SW 1271 (cell line): ENCODE measurements around the gene FOXN1.

Experiments
- DNase-seq, 2 experiments: peaks; one replicate each; lab custom pipeline; 2025; lab: John Stamatoyannopoulos, UW

The FOXN1 gene

GRCh38 chr17:28547623-28548416, 41.7 kb downstream of the FOXN1 start:
- peak in 1 of 2 experiments; percentile 67 for DNase-seq

DNA sequence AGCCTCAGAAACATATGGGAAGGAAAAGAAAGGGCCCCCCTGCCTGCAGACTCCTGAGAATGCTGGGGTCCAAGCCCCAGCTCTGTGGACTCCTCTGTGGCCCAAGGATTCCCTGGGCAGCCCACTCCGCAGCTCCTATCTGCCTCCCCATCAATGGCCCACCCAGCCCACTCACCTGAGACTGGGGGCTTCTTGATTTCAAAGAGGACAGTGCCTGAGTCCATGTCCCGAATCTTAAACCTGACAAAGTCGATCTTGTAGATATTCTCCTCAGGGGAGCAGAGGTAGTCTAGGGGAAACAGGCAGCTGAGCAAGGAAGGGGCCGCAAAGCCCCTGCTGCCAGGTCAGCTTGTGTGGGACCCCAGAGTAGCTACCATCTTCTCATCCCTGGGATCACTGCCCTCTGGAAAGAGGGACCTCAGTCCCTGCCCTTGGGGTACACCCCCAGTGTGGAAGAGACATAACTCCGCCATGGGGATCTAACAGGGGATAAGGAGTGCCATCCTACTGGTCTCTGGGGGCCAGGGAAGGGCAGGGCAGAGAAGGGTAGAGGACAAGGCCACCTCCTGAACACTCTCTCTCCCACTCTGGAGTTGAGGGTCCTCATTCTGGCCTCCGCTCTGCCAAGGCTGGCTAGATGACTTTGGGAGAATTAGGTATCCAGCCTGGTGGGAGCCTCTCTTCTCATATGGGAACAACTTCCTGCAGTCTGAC, 42.4 kb downstream of the FOXN1 start:
- no peak for DNase-seq

- no peak for DNase-seq
These were observed 43.3 kb downstream of the FOXN1 start for GRCh38 chr17:28549236-28550132.

DNA sequence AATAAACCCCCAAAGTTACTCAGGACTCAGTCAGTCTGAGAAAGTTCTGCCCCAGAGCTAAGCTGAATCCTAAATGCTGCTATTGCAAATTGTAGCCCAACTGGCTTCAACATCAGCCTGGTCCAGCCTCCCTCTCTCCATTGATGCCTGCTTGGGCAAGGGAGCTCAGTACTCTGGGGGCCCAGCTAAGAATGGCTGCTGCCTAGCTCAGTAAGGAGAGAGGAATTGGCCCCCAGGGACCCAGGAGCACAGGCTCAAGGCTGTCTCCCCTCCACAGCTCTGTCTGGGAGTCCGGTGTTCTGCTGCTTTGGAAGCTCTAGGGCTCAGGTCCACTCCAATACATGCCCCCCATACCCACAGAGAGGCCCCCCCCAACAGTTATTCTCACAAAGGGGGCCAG, 44.7 kb downstream of the FOXN1 start:
- no peak for DNase-seq

DNA sequence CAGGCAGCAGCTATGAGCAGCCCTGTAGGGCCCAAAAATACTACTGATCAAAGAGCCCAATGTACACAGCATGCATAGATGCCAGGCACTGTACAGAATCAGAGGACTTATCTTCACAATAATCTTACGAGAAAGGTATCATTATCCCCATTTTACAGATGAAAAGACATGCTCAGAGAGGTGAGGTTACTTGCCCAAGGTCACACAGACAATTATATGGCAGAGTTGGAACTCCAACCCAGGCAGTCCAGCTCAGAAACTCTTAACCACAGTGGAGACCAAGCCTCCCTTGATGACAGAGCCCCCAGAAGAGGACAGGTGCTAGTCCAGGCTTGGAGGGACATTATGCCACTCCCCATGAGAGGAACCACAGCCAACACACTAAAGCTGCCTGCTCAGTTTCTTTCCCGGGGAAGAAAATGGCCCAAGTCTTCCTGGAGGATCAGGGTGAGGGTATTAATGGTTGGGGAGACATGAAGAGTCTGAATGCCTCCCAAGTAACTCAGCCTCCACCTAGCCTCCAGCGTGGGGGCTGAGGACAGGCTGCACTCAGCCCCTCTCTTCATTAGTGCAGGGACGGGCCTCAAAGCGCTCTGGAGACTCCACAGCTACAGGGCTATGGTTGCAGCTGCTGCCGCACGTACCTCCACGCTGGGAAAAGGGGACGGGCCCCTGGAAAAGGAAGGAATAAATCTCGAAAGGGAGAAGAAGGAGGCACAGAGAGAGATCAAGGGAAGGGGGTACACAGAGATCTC, 45.5 kb downstream of the FOXN1 start:
- no peak for DNase-seq

GRCh38 chr17:28552176-28552999, 46.2 kb downstream of the FOXN1 start, which contains the start of gene UNC119:
TSS of gene UNC119 (minus strand) at chr17:28552624. CDS start at chr17:28552557, 67 bp downstream.
- peak in 1 of 2 experiments; percentile 62 for DNase-seq

DNA sequence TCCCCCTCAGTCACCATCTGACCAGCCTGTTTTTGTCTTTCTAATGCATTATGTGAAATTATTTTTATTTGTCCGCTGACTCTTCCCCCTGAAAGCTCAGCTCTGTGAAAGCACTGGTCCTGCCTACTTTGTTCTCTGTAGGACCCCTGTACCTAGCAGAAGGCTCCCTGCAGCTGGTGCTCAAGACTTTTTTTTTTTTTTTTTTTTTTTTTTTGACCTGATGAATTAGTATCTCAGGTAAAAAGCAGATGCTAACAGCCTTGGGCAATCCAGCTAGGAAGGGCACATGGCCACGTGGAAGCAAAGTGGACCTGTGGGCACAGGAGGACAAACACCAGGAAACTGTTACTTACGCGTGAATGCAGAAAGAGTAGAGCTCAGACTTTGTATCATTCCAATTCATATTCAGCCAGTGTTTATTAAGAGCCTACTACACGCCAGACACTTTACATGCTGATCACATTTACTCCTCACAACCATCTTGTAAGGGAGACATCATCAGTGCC, 46.9 kb downstream of the FOXN1 start:
- no peak for DNase-seq

- DNase-seq = no peak
These were observed 48.4 kb downstream of the FOXN1 start for GRCh38 chr17:28554565-28554964.

- DNase-seq = no peak
These were observed 48.9 kb downstream of the FOXN1 start for GRCh38 chr17:28555022-28555421.

DNA sequence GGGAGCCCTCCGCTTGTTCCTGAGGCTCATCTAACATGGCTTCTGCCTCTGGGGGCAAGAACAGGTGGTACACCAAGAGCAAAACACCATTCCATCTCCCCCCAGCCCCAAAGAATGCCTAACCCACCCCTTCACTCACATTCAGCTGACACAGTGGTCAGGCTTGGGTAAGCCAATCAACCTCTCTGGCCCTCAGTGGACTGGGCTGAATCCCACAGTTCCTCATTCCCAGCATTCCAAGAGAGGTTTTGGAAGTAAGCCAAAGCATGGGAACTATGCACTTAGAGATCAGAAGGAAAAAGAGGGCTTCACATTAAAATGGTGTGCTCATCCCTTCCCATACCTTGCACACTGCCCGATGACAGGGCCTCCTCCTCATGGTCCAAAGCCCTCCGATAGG, 57.3 kb downstream of the FOXN1 start:
- DNase-seq = peak in 1 of 2 experiments; percentile 21

- DNase-seq = no peak
These were observed 61.5 kb downstream of the FOXN1 start for GRCh38 chr17:28567604-28568003.

- DNase-seq = no peak
These were observed 63.3 kb downstream of the FOXN1 start for GRCh38 chr17:28569446-28569845.

DNA sequence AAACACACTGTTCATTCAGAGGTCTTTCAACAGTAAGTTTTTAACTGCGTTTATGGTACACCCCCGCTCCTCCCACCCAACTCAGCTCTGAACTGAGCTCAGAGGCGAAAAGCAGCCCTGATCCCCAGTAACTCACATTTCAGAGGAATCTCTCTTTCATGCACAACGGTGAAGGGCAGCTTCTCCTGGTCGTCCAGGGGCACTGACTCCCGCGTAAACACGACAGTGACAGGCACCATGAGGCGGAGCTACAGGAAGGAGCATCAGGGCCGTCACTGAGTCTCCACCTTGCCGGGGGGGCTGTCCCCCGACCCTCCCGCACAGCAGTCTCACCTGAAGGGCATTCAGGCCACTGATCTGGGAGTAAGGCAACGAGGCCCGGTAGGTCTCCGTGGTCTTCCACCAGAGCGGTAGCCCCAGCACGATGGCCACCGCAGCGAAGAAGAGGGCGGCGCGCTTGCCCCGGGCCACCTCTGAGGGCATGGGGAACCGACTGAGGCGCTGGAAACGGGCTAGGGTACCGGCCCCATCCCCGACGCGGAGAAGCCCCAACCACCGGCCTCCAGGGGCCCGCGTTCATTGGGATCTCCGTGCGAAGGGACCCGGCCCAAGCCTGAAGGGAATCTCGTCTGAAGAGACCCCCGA, 64.7 kb downstream of the FOXN1 start:
- peak in 1 of 2 experiments; percentile 15 for DNase-seq

DNA sequence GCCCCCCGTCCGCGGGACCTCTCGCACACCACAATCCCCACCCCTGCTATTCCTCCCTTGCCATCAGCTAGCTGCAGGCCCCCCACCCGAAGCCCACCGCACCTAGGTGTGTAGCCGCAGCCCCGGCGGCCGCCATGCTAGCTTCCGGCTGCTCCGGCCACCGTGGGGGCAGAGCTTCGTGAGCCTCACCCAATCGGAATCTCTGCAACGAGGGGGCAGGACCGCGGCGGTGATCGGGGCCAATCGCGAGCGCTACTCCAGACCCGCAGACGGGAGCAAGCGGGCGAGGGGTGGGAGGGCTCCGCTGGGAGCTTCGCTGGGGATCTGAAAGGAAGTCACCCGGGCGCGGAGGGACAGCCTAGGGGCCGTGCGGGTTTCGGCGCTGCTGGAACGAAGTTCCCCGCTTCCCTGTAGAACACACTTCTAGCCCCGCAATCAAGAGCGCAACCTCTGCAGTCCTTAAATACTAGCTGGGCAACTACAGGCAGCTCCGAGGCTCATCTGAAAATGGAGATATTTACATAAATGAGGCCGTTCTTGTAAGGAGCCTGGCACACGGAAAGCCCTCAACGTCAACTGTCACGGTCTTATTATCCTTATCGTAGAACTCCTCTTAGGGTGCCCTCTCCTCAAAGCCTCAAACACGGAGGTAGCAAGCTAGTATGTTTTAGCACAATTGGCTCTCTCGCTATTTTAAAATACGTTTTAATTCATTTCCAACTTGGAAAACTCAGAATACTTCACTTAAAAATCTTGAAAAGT, 65.4 kb downstream of the FOXN1 start, which contains the start of gene PIGS:
Gene PIGS (minus strand): TSS at position 164 of the 762 bp plus-strand sequence. CDS start 28 bp downstream, at position 136.
- DNase-seq = peak; percentile 74 to 91

DNA sequence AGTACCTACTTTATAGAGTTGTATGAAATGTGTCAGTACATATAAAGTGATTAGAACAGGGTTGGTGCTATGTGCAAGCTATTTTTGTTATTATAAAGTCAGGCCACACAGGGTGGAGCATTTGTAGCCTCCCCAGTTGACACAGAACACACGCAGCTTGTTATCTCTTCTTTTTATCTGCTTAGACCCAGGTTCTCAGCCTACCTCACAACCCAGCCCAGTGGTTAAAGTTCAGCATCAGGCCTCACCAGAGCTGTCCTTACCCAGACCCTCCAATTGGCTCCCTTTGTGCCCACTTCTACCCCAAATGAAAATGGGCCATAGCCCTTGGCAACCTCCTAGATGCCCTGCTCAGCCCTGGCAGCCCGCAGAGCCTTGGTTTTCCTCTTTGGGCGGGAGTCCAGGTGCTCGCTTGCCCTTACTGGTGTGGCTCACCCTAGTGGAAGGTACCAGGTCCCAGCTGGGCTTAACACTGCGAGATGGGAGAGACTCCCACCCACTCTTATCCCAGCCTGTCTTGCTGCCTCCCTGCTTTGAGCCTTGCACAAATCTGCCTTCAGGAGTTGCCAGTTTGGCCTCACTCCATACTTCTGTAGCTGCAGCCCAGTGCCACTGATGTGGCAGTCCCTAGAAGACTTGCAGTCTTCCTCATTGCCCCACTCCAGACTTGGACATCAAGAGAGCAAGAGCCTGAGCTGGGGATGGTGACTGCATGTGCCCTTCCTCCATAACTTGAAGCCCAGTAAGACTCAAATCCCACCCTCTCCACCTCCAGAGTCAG, 66.3 kb downstream of the FOXN1 start:
- DNase-seq = no peak

- DNase-seq = no peak
These were observed 66.9 kb downstream of the FOXN1 start for GRCh38 chr17:28573040-28573380.

- DNase-seq = no peak
These were observed 67.4 kb downstream of the FOXN1 start for GRCh38 chr17:28573521-28573920.

DNA sequence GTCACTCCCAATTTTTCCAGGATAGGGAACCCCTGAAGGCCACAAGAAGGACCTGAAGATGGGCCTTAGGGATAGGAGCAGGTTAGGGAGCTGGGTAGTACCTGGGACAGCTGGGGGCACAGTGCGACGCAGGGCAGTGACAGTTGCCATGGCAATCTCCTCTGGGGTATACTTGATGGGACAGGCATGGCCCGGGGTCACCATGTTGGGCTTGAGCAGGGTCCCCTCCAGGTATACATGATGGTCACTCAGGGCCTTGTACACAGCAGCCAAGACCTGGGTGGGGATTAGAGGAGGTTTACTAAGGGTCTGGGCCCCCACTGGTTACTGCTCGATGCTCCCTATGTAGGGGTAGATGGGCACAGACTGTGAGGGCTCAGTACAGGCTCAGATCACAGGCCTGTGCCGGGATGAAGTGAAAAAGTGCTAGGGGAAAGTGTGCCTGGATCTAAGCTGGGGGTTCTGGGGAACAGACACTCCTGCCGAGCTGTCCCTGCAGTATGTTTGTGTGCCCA, 67.9 kb downstream of the FOXN1 start:
- DNase-seq = no peak
